ENCODE measurements around the gene CCDC71L. TPM values are rescaled to one million over a fixed set of nuclear protein-coding genes. Genes with fewer than 3 reads are reported as not detected.
"Not testable (repeated sequence)": the region's sequence is repeated elsewhere in the genome, so short reads cannot be mapped to it uniquely, and the experiment has no call there.

CCDC71L gene
- 10 to 100 TPM; 26.1 to 26.8 TPM for total RNA-seq
- 19.9 TPM for polyA plus RNA-seq (2013, experiment 1 of 2)
- 16.4 TPM for polyA plus RNA-seq (2013, experiment 2 of 2)
- long read RNA-seq, experiment 1, full-length matches to known transcripts: 14 of 14 reads
- long read RNA-seq, experiment 1, partial matches to known transcripts: 0 of 14 reads
- long read RNA-seq, experiment 1, other reads (novel, unspliced or antisense): 0 of 14 reads
- long read RNA-seq, experiment 2, full-length matches to known transcripts: 77 of 81 reads
- long read RNA-seq, experiment 2, partial matches to known transcripts: 0 of 81 reads
- long read RNA-seq, experiment 2, other reads (novel, unspliced or antisense): 4 of 81 reads
- long read RNA-seq, experiment 3, full-length matches to known transcripts: 2 of 2 reads
- long read RNA-seq, experiment 3, partial matches to known transcripts: 0 of 2 reads
- long read RNA-seq, experiment 3, other reads (novel, unspliced or antisense): 0 of 2 reads
- long read RNA-seq, experiment 4, full-length matches to known transcripts: 5 of 5 reads
- long read RNA-seq, experiment 4, partial matches to known transcripts: 0 of 5 reads
- long read RNA-seq, experiment 4, other reads (novel, unspliced or antisense): 0 of 5 reads

- TF ChIP-seq, protein P1, sequence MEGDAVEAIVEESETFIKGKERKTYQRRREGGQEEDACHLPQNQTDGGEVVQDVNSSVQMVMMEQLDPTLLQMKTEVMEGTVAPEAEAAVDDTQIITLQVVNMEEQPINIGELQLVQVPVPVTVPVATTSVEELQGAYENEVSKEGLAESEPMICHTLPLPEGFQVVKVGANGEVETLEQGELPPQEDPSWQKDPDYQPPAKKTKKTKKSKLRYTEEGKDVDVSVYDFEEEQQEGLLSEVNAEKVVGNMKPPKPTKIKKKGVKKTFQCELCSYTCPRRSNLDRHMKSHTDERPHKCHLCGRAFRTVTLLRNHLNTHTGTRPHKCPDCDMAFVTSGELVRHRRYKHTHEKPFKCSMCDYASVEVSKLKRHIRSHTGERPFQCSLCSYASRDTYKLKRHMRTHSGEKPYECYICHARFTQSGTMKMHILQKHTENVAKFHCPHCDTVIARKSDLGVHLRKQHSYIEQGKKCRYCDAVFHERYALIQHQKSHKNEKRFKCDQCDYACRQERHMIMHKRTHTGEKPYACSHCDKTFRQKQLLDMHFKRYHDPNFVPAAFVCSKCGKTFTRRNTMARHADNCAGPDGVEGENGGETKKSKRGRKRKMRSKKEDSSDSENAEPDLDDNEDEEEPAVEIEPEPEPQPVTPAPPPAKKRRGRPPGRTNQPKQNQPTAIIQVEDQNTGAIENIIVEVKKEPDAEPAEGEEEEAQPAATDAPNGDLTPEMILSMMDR (conservative IDR thresholded peaks at IDR 0.05): no peak
- no peaks in the 10 kb centered on the region for H3K27me3 ChIP-seq (ENCODE audit: control insufficient read depth, insufficient read depth, low read length, poor library complexity, severe bottlenecking)
- Mint-ChIP-seq H3K27ac (peak within 1 kb of the TSS; percentile 87), H3K27me3 (ENCODE audit: insufficient read depth) (peaks cover 3% of the 10 kb centered on the region), H3K4me1 (peaks cover 5% of the 10 kb centered on the region), H3K4me3 (peak within 1 kb of the TSS; percentile 75), H3K36me3 (ENCODE audit: low read depth) (no peaks in the 10 kb centered on the region), H3K9me3 (peaks cover 3% of the 10 kb centered on the region)
- DNase-seq: peak; percentile 99
- WGBS, 2 experiments (ENCODE audit: insufficient coverage in 1 of 2, insufficient read length in 1 of 2): 6 to 7% methylated on average over 12 to 51 of the region's 51 CpGs
- H3K9ac ChIP-seq (ENCODE audit: extremely low read depth, low read length, poor library complexity, severe bottlenecking): peak within 1 kb of the TSS; percentile 81
- H3K4me1 ChIP-seq (ENCODE audit: control insufficient read depth, insufficient read depth, low read length): no peaks in the 10 kb centered on the region
- H3K27ac ChIP-seq (ENCODE audit: low read depth, low read length): peak within 1 kb of the TSS; percentile 90
- no peaks in the 10 kb centered on the region for H3K36me3 ChIP-seq (ENCODE audit: control insufficient read depth, insufficient read depth, low read length)
- H3K4me3 ChIP-seq (ENCODE audit: low read length): peak within 1 kb of the TSS; percentile 96
- no peaks in the 10 kb centered on the region for H3K9me3 ChIP-seq (ENCODE audit: control insufficient read depth, low read length)
Observed at GRCh38 chr7:106660862-106661720, at the start of gene CCDC71L. TSS of gene CCDC71L (minus strand) at chr7:106661158. CDS start at chr7:106660896, 262 bp downstream.

- H3K9ac ChIP-seq (ENCODE audit: extremely low read depth, low read length, poor library complexity, severe bottlenecking); DNase-seq; H3K4me1 ChIP-seq (ENCODE audit: control insufficient read depth, insufficient read depth, low read length); H3K27ac Mint-ChIP-seq; H3K36me3 Mint-ChIP-seq (ENCODE audit: low read depth); H3K36me3 ChIP-seq (ENCODE audit: control insufficient read depth, insufficient read depth, low read length); H3K27me3 ChIP-seq (ENCODE audit: control insufficient read depth, insufficient read depth, low read length, poor library complexity, severe bottlenecking); H3K27ac ChIP-seq (ENCODE audit: low read depth, low read length); H3K4me3 Mint-ChIP-seq; H3K4me1 Mint-ChIP-seq; H3K4me3 ChIP-seq (ENCODE audit: low read length); H3K27me3 Mint-ChIP-seq (ENCODE audit: insufficient read depth): not testable (repeated sequence)
- 86 to 90% methylated on average over 6 to 7 of the region's 7 CpGs for WGBS, 2 experiments (ENCODE audit: insufficient coverage in 1 of 2, insufficient read length in 1 of 2)
- peaks cover 17% of the 10 kb centered on the region for H3K9me3 ChIP-seq (ENCODE audit: control insufficient read depth, low read length)
- peaks cover 37% of the 10 kb centered on the region for H3K9me3 Mint-ChIP-seq
Observed at GRCh38 chr7:106709604-106710003, 48.6 kb upstream of the CCDC71L start.

DNA sequence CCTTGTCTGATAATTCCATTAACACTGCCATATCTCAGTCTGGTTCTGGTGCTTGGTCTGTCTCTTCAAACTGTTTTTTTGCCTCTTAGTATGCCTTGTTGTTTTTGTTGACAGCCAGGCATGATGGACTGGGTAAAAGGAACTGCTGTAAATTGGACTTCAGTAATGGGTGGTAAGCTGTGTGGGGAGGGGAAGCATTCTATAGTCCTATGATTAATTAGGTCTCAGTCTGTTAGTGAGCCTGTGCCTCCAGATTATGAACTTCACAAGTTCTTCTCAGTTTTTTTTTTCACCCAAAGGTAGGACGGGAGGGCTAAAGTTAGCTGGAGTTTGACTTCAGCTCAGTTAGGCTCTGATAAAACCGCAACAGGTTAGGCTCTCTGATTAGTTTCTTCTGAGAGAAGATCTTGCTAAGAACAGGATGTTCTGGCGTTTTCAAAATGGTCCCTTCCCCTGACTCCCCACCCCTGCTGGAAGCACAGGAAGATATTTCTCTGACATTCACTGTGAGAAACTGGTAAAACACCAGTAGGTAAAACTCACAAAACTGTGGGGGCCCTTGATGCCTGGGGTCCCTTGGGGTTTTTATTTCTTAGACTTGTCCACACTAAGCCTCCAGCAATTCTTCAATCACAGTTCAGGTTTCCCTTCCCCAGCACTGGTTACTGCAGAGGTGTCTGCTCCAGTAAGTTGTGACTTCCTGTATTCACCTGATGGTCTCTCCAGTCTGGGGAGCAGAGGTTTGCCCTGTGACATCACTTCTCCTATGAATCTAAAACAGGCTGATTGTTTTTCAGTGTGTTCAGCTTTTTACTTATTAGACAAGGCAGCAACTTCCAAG, 43.3 kb upstream of the CCDC71L start:
- H3K4me3 Mint-ChIP-seq: no peak overlapping the region
- peaks cover 2% of the 10 kb centered on the region for H3K4me1 Mint-ChIP-seq
- no peak overlapping the region for H3K27ac Mint-ChIP-seq
- TF ChIP-seq, protein P1 (conservative IDR thresholded peaks at IDR 0.05): no peak
- H3K27me3 ChIP-seq (ENCODE audit: control insufficient read depth, insufficient read depth, low read length, poor library complexity, severe bottlenecking): no peaks in the 10 kb centered on the region
- H3K9ac ChIP-seq (ENCODE audit: extremely low read depth, low read length, poor library complexity, severe bottlenecking): no peak overlapping the region
- H3K36me3 Mint-ChIP-seq (ENCODE audit: low read depth): peaks cover under 1% of the 10 kb centered on the region
- H3K27me3 Mint-ChIP-seq (ENCODE audit: insufficient read depth): no peaks in the 10 kb centered on the region
- H3K4me1 ChIP-seq (ENCODE audit: control insufficient read depth, insufficient read depth, low read length): no peaks in the 10 kb centered on the region
- H3K36me3 ChIP-seq (ENCODE audit: control insufficient read depth, insufficient read depth, low read length): no peaks in the 10 kb centered on the region
- H3K9me3 Mint-ChIP-seq: peaks cover 10% of the 10 kb centered on the region
- WGBS, 2 experiments (ENCODE audit: insufficient coverage in 1 of 2, insufficient read length in 1 of 2): 67 to 71% methylated on average over 2 to 3 of the region's 3 CpGs
- no peak overlapping the region for H3K27ac ChIP-seq (ENCODE audit: low read depth, low read length)
- no peak overlapping the region for H3K4me3 ChIP-seq (ENCODE audit: low read length)
- peak; percentile 52 for DNase-seq
- H3K9me3 ChIP-seq (ENCODE audit: control insufficient read depth, low read length): peaks cover 14% of the 10 kb centered on the region

Data from endodermal cell (in vitro differentiated cells).